ENCODE measurements around the gene POLD1. TPM values are rescaled to one million over a fixed set of nuclear protein-coding genes. Genes with fewer than 3 reads are reported as not detected.

POLD1 gene
- total and polyA plus RNA-seq, 2 donors (not counting 3 experiments of a cell fraction or from before 2014, with no cell fraction given): 40.9 to 63.9 TPM

GRCh38 chr19:50427318-50427925 is 43.3 kb downstream of the POLD1 start:
- Histone ChIP-seq H3K36me3 (ENCODE audit: control insufficient read depth in 2 of 2, extremely low read depth in 1 of 2, insufficient read depth in 2 of 2, low read length in 2 of 2) (no peaks in the 10 kb centered on the region), H2AFZ (ENCODE audit: low read depth, low read length) (no peak overlapping the region), H3K79me2 (ENCODE audit: control insufficient read depth, insufficient read depth, low read length) (no peaks in the 10 kb centered on the region), H3K9ac (replicated peaks; ENCODE audit: extremely low read depth, insufficient read depth, low read length) (no peak overlapping the region), H3K4me2 (ENCODE audit: insufficient read depth, low read length) (no peak overlapping the region), H4K20me1 (replicated peaks; ENCODE audit: control insufficient read depth, extremely low read depth, insufficient read depth, low read length) (no peaks in the 10 kb centered on the region), H3K9me3 (replicated peaks; ENCODE audit: control insufficient read depth, insufficient read depth, low read length) (no peaks in the 10 kb centered on the region), H3K4me3 (replicated peaks in 1 of 3; ENCODE audit: insufficient read depth in 1 of 3, low read depth in 1 of 3, low read length in 3 of 3) (no peak overlapping the region), H3K9me1 (replicated peaks; ENCODE audit: control insufficient read depth, extremely low read depth, insufficient read depth, low read length) (no peaks in the 10 kb centered on the region), H3K27ac (ENCODE audit: insufficient read depth, low read depth, low read length) (no peak overlapping the region), H3K4me1 (ENCODE audit: control insufficient read depth, extremely low read depth, insufficient read depth, low read length) (peaks cover 6% of the 10 kb centered on the region), H3K27me3 (ENCODE audit: control insufficient read depth in 2 of 2, insufficient read depth in 2 of 2, low read length in 2 of 2) (peaks cover 2 to 11% of the 10 kb centered on the region in 2 experiments)
- TF ChIP-seq FOS (IDR thresholded peaks at IDR 0.05; ENCODE audit: borderline replicate concordance, insufficient read depth, low read length): no peak
- no peak for TF ChIP-seq JUN (IDR thresholded peaks at IDR 0.05; ENCODE audit: borderline replicate concordance, insufficient read depth, insufficient read length, low read depth)
- no peak for TF ChIP-seq MAX (IDR thresholded peaks at IDR 0.05; ENCODE audit: insufficient read depth, insufficient read length)
- TF ChIP-seq CTCF (IDR thresholded peaks at IDR 0.05; ENCODE audit: extremely low read depth in 1 of 2, insufficient read depth in 1 of 2, low read depth in 1 of 2, low read length in 2 of 2): no peak
- no peak for TF ChIP-seq POLR2AphosphoS5 (IDR thresholded peaks at IDR 0.05; ENCODE audit: insufficient read depth, low read depth, low read length)
- intact Hi-C loops (cut with micrococcal nuclease) (no loop called here), dilution Hi-C loops (cut with MboI; ENCODE audit: extremely low pct_ligation_motif_present, low sequenced_read_pairs) (no loop called here)
- CTCF ChIA-PET: interaction anchor here (1.3 kb wide), 1 partner anchor 58 kb away, joined by 9 read pairs; no protein-coding TSS in a partner anchor
- FAIRE-seq: no peak
- no peak for DNase-seq (ENCODE audit: low read depth, low spot score)
- POLR2A ChIA-PET: interaction anchor here (0.6 to 0.7 kb wide), 2 partner anchors 41 to 280 kb away, joined by 3 to 9 read pairs; no protein-coding TSS in a partner anchor
- BruUV-seq (replicated peaks): no TSS peak
